ENCODE results near the gene TDP2. TPM values are rescaled to one million over a fixed set of nuclear protein-coding genes. Genes with fewer than 3 reads are reported as not detected.

The TDP2 gene, protein sequence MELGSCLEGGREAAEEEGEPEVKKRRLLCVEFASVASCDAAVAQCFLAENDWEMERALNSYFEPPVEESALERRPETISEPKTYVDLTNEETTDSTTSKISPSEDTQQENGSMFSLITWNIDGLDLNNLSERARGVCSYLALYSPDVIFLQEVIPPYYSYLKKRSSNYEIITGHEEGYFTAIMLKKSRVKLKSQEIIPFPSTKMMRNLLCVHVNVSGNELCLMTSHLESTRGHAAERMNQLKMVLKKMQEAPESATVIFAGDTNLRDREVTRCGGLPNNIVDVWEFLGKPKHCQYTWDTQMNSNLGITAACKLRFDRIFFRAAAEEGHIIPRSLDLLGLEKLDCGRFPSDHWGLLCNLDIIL
- 42.3 TPM for total RNA-seq
- long read RNA-seq, transcript TDP2-202 (7 exons, 2,071 nt), result major isoform, 34 of 39 reads
- long read RNA-seq, partial matches to known transcripts, result 2 of 39 reads
- long read RNA-seq, other reads (novel, unspliced or antisense), result 3 of 39 reads

DNA sequence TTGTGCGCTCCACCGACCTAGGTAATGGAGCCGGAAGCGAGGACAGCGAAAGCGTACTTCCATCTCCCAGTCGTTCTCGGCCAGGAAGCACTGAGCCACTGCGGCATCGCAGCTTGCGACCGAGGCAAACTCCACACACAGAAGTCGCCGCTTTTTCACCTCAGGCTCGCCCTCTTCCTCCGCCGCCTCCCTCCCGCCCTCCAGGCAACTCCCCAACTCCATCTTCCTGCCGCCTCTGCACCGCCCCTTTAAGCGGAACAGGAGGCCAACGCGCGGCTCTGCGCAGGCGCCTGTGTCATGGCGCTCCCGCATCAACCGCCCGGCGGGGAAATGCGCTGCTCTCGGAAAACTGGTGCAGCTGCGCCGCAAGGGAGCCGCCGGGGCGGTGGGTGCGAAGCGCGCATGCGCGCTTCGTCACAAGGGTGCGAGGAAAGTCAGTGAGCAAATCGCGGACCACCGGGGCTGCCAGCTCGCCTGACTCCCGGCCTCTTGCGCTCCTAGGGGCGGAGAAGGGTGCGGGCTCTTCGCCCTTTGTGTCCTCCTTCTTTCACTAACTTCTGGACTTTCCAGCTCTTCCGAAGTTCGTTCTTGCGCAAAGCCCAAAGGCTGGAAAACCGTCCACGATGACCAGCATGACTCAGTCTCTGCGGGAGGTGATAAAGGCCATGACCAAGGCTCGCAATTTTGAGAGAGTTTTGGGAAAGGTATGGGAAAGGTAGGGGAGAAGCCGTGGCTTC lies at the start of gene TDP2, which contains the start of gene ACOT13:
Gene TDP2, minus strand, starts transcription at position 259 of the 737 bp plus-strand sequence. Its CDS starts 37 bp downstream, at position 222.
Gene ACOT13, plus strand, starts transcription at position 437 of the 737 bp plus-strand sequence. Its CDS starts 187 bp downstream, at position 624.
- TF ChIP-seq, protein P1, sequence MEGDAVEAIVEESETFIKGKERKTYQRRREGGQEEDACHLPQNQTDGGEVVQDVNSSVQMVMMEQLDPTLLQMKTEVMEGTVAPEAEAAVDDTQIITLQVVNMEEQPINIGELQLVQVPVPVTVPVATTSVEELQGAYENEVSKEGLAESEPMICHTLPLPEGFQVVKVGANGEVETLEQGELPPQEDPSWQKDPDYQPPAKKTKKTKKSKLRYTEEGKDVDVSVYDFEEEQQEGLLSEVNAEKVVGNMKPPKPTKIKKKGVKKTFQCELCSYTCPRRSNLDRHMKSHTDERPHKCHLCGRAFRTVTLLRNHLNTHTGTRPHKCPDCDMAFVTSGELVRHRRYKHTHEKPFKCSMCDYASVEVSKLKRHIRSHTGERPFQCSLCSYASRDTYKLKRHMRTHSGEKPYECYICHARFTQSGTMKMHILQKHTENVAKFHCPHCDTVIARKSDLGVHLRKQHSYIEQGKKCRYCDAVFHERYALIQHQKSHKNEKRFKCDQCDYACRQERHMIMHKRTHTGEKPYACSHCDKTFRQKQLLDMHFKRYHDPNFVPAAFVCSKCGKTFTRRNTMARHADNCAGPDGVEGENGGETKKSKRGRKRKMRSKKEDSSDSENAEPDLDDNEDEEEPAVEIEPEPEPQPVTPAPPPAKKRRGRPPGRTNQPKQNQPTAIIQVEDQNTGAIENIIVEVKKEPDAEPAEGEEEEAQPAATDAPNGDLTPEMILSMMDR (IDR thresholded peaks at IDR 0.05), result peak; percentile 61
- ATAC-seq (peak; percentile 99), DNase-seq (peak; percentile 98)
- peaks cover 24% of the 10 kb centered on the region for H3K36me3 ChIP-seq
- intact Hi-C loops (cut with DNase I), result no loop called here
- peaks cover 34% of the 10 kb centered on the region for H3K4me1 ChIP-seq
- H3K27me3 ChIP-seq, result no peaks in the 10 kb centered on the region
- H3K4me3 ChIP-seq, result peak within 1 kb of the TSS; percentile 84
- H3K9me3 ChIP-seq, result no peaks in the 10 kb centered on the region
- peak within 1 kb of the TSS; percentile 91 for H3K27ac ChIP-seq

DNA sequence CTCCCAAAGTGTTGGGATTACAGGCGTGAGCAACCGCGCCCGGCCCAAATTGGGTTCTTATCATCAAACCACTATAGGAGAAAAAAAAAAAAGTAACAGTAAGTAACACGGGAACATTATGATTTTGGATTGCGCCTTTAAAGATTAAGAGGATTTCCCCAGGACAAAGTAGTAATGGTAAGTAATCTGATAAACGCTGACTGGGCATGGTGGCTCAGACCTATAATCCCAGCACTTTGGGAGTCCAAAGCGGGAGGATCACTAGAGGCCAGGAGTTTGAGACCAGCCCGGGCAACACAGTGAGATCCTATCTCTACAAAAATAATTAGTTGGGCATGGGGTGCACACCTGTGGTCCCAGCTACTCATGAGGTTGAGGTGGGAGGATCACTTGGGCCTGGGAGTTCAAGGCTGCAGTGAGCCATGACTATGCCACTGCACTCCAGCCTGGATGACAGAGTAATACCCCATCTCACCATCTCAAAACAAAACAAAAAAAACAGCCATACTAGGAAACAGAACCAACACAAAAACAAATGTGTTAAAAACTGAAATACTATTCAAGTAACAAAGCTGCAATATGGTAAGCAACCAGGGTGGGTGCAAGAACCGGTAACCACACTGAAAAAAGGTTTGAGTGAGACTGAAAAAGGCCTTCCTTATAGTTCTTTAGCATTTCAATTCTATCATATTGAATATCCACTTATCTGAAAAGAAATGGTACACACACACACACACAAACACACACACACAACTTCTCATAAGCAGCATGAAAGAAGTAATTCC lies 44.0 kb upstream of the TDP2 start:
- no peak overlapping the region for H3K27ac ChIP-seq
- ATAC-seq (no peak), DNase-seq (no peak)
- H3K4me1 ChIP-seq, result peaks cover 42% of the 10 kb centered on the region
- no peak overlapping the region for H3K4me3 ChIP-seq
- H3K27me3 ChIP-seq, result no peaks in the 10 kb centered on the region
- TF ChIP-seq, protein P1 (IDR thresholded peaks at IDR 0.05), result no peak
- H3K9me3 ChIP-seq, result no peaks in the 10 kb centered on the region
- H3K36me3 ChIP-seq, result peaks cover 100% of the 10 kb centered on the region
- intact Hi-C loops (cut with DNase I), result no loop called here

DNA sequence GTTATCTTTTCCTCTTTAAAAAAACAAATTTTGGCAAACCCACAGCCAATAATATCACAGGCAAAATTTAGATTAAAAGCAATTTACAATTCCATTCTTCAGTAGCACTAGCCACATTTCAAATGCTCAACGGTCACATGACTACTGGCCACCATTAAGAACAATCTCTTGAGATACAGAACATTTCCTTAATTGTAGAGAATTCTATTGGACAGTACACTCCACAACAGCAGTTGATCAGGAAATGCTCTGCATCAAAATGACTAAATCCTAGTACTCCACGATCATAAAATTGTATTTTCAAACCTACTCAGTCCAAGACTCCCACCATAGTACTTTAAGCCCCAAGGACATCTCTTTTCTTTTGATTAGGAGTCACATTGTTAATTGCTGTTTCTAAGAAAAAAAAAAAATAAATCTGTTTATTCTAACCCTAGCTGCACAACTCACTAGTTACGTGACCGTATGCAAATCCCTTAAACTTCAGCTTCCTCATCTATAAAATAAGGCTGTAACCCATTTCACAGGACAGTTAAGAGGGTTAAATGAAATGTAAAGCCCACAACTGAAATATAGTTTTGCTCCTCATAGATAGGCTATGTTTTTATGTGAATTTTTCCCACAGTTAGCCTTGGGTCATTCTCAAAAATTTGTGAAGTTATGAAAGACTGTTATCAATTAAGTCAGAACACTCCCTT lies 42.5 kb upstream of the TDP2 start:
- Histone ChIP-seq H3K36me3 (peaks cover 100% of the 10 kb centered on the region), H3K4me3 (no peak overlapping the region), H3K27me3 (no peaks in the 10 kb centered on the region), H3K4me1 (peaks cover 34% of the 10 kb centered on the region), H3K9me3 (no peaks in the 10 kb centered on the region), H3K27ac (no peak overlapping the region)
- ATAC-seq (no peak), DNase-seq (no peak)
- TF ChIP-seq, protein P1 (IDR thresholded peaks at IDR 0.05), result no peak
- intact Hi-C loops (cut with DNase I), result no loop called here

DNA sequence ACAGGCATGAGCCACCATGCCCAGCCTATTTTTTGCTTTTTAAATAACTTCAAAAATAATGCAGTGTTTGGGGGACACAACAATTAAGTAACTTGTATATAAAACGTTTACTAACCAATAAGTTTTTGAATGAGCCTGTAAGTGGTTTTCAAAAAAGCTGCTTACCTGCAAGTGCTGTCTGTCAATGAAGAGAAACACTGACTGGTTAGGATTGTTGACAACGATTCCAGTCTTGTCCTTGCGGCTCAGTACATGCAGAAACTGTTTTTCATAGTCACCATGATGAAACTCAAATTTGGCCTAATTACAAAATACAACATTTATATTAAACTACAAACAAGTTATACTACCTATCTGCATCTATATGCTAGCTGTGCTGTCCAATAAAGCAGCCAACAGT lies 41.9 kb upstream of the TDP2 start:
- no peak overlapping the region for H3K4me3 ChIP-seq
- intact Hi-C loops (cut with DNase I), result no loop called here
- H3K27me3 ChIP-seq, result no peaks in the 10 kb centered on the region
- no peak for ATAC-seq
- no peak for DNase-seq
- TF ChIP-seq, protein P1 (IDR thresholded peaks at IDR 0.05), result no peak
- peaks cover 28% of the 10 kb centered on the region for H3K4me1 ChIP-seq
- H3K36me3 ChIP-seq, result peaks cover 100% of the 10 kb centered on the region
- no peak overlapping the region for H3K27ac ChIP-seq
- no peaks in the 10 kb centered on the region for H3K9me3 ChIP-seq

DNA sequence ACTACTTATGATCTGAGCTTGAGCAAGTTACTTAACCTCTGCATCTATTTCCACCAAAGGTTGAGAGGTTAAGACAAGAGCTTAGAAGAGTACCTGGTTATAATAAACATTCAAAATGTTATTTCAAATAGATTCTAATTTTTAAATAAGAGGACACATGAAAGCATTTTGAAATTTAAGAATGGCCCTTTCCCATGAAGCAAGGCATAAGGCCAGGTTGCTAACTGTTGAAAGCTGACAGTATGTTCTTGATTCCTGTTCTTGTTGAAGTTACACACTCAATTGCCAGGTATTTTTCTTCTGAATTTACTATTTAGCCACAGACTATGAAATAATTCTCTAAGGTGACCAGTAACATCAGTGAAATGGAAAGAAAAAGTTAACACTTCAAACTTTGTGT lies 37.8 kb upstream of the TDP2 start:
- H3K27ac ChIP-seq, result no peak overlapping the region
- no peak for ATAC-seq

More for the DNA sequence above, 37.8 kb upstream of the TDP2 start:
- Histone ChIP-seq H3K4me3 (no peak overlapping the region), H3K36me3 (peaks cover 87% of the 10 kb centered on the region), H3K9me3 (no peaks in the 10 kb centered on the region), H3K4me1 (peaks cover 7% of the 10 kb centered on the region), H3K27me3 (no peaks in the 10 kb centered on the region)
- DNase-seq, result no peak
- TF ChIP-seq, protein P1 (IDR thresholded peaks at IDR 0.05), result no peak
- intact Hi-C loops (cut with DNase I), result loop anchor here (5.0 kb wide), 1 partner anchor 122 kb away; no protein-coding TSS in a partner anchor
